HG03558 (cell line): ENCODE data around the gene IZUMO1.

Source experiments
- ATAC-seq: cut with Tn5 transposase; IDR thresholded peaks from one replicate; pipeline ENCODE4 v1.9.1; 2021; ENCODE audit warnings: moderate number of reproducible peaks; ENCODE audit not compliant: unreplicated experiment; ENCODE audit errors: extremely low read depth

The IZUMO1 gene

GRCh38 chr19:48757741-48758144 lies 11.0 kb upstream of the IZUMO1 start:
- ATAC-seq, result no peak

GRCh38 chr19:48757089-48757675 lies 10.5 kb upstream of the IZUMO1 start:
- no peak for ATAC-seq

- no peak for ATAC-seq
Measured at GRCh38 chr19:48756686-48757085, 10.0 kb upstream of the IZUMO1 start.

- ATAC-seq, result no peak
Measured at GRCh38 chr19:48756212-48756611, 9.5 kb upstream of the IZUMO1 start.

GRCh38 chr19:48755787-48756186 lies 9.1 kb upstream of the IZUMO1 start:
- no peak for ATAC-seq

GRCh38 chr19:48755084-48755641 lies 8.5 kb upstream of the IZUMO1 start, which contains the start of gene FGF21:
FGF21 (plus strand) TSS chr19:48755524; CDS start chr19:48756237, 713 bp downstream.
- no peak for ATAC-seq

- no peak for ATAC-seq
Measured at GRCh38 chr19:48752496-48753365, 6.0 kb upstream of the IZUMO1 start, which contains the start of gene FUT1. FUT1 (minus strand) TSS chr19:48752641; CDS start chr19:48751281, 1,360 bp downstream.

GRCh38 chr19:48751845-48752495 lies 5.3 kb upstream of the IZUMO1 start:
- no peak for ATAC-seq

- ATAC-seq, result no peak
Measured at GRCh38 chr19:48750771-48751504, 4.2 kb upstream of the IZUMO1 start.

GRCh38 chr19:48750351-48750750 lies 3.6 kb upstream of the IZUMO1 start:
- ATAC-seq, result no peak

GRCh38 chr19:48749571-48750198 lies 3.0 kb upstream of the IZUMO1 start:
- ATAC-seq, result no peak

- no peak for ATAC-seq
Measured at GRCh38 chr19:48746110-48746509, 599 bp downstream of the IZUMO1 start.

GRCh38 chr19:48745208-48745995 lies 1.3 kb downstream of the IZUMO1 start:
- no peak for ATAC-seq

- ATAC-seq, result no peak
Measured at GRCh38 chr19:48742096-48742495, 4.6 kb downstream of the IZUMO1 start.

- ATAC-seq, result no peak
Measured at GRCh38 chr19:48741129-48741999, 5.3 kb downstream of the IZUMO1 start.

GRCh38 chr19:48740164-48740972 lies 6.3 kb downstream of the IZUMO1 start, which contains the start of gene RASIP1:
RASIP1 (minus strand) TSS chr19:48740610; CDS start chr19:48740282, 328 bp downstream.
- ATAC-seq, result no peak
